ENCODE measurements around the gene C17orf67.

The C17orf67 gene

GRCh38 chr17:56832446-56832845 is 1.3 kb downstream of the C17orf67 start:
- DNase-seq, result no peak

- no peak for DNase-seq
Observed at GRCh38 chr17:56831369-56832095, 2.2 kb downstream of the C17orf67 start.

GRCh38 chr17:56830726-56831368 is 2.9 kb downstream of the C17orf67 start:
- no peak for DNase-seq

GRCh38 chr17:56826611-56827414 is 6.9 kb downstream of the C17orf67 start:
- DNase-seq, result no peak

- DNase-seq, result no peak
Observed at GRCh38 chr17:56824503-56824902, 9.2 kb downstream of the C17orf67 start.

- DNase-seq, result no peak
Observed at GRCh38 chr17:56823848-56824247, 9.9 kb downstream of the C17orf67 start.

GRCh38 chr17:56822725-56823124 is 11.0 kb downstream of the C17orf67 start:
- DNase-seq, result no peak

GRCh38 chr17:56821847-56822534 is 11.7 kb downstream of the C17orf67 start:
- DNase-seq, result no peak

GRCh38 chr17:56820207-56820606 is 13.5 kb downstream of the C17orf67 start:
- DNase-seq, result no peak

- peak; percentile 13 to 24 for DNase-seq
Observed at GRCh38 chr17:56819431-56820145, 14.1 kb downstream of the C17orf67 start.

- no peak for DNase-seq
Observed at GRCh38 chr17:56819030-56819429, 14.7 kb downstream of the C17orf67 start.

- DNase-seq, result no peak
Observed at GRCh38 chr17:56817066-56817465, 16.7 kb downstream of the C17orf67 start.

- no peak for DNase-seq
Observed at GRCh38 chr17:56815711-56816110, 18.0 kb downstream of the C17orf67 start.

- DNase-seq, result no peak
Observed at GRCh38 chr17:56812901-56813388, 20.8 kb downstream of the C17orf67 start.

- DNase-seq, result no peak
Observed at GRCh38 chr17:56810891-56811775, 22.6 kb downstream of the C17orf67 start.

- DNase-seq, result no peak
Observed at GRCh38 chr17:56810343-56810742, 23.4 kb downstream of the C17orf67 start.

- no peak for DNase-seq
Observed at GRCh38 chr17:56809820-56810179, 23.9 kb downstream of the C17orf67 start.

- DNase-seq, result no peak
Observed at GRCh38 chr17:56809106-56809819, 24.5 kb downstream of the C17orf67 start.

GRCh38 chr17:56808503-56808902 is 25.2 kb downstream of the C17orf67 start:
- DNase-seq, result peak in 1 of 2 donors; percentile 2

GRCh38 chr17:56807723-56808122 is 26.0 kb downstream of the C17orf67 start:
- no peak for DNase-seq

- DNase-seq, result no peak
Observed at GRCh38 chr17:56806949-56807348, 26.8 kb downstream of the C17orf67 start.
